GM19035 (cell line): ENCODE measurements around the gene TTC28.
"Not testable (repeated sequence)": the region's sequence is repeated elsewhere in the genome, so short reads cannot be mapped to it uniquely, and the experiment has no call there.

Experiments used
- ATAC-seq: cut with Tn5 transposase; IDR thresholded peaks from one replicate; pipeline ENCODE4 v1.9.1; 2021; ENCODE audit not compliant: unreplicated experiment

The TTC28 gene

GRCh38 chr22:28120691-28121592 lies 558.7 kb downstream of the TTC28 start:
- ATAC-seq = no peak

- ATAC-seq = no peak
These were observed 560.5 kb downstream of the TTC28 start for GRCh38 chr22:28118957-28119631.

GRCh38 chr22:28116219-28116673 lies 563.4 kb downstream of the TTC28 start:
- no peak for ATAC-seq

- ATAC-seq = no peak
These were observed 564.2 kb downstream of the TTC28 start for GRCh38 chr22:28115426-28115825.

GRCh38 chr22:28112548-28113043 lies 567.0 kb downstream of the TTC28 start:
- ATAC-seq = no peak

GRCh38 chr22:28112190-28112544 lies 567.5 kb downstream of the TTC28 start:
- ATAC-seq = no peak

GRCh38 chr22:28111501-28112189 lies 568.0 kb downstream of the TTC28 start:
- no peak for ATAC-seq

- no peak for ATAC-seq
These were observed 570.8 kb downstream of the TTC28 start for GRCh38 chr22:28108851-28109250.

GRCh38 chr22:28106617-28107016 lies 573.0 kb downstream of the TTC28 start:
- no peak for ATAC-seq

- ATAC-seq = no peak
These were observed 573.7 kb downstream of the TTC28 start for GRCh38 chr22:28105988-28106387.

- ATAC-seq = no peak
These were observed 574.2 kb downstream of the TTC28 start for GRCh38 chr22:28105413-28105812.

- ATAC-seq = no peak
These were observed 576.0 kb downstream of the TTC28 start for GRCh38 chr22:28103596-28103995.

GRCh38 chr22:28102151-28102812 lies 577.4 kb downstream of the TTC28 start:
- no peak for ATAC-seq

- no peak for ATAC-seq
These were observed 582.0 kb downstream of the TTC28 start for GRCh38 chr22:28097627-28098026.

GRCh38 chr22:28096161-28096560 lies 583.5 kb downstream of the TTC28 start:
- no peak for ATAC-seq

- no peak for ATAC-seq
These were observed 584.1 kb downstream of the TTC28 start for GRCh38 chr22:28095316-28096095.

- ATAC-seq = no peak
These were observed 584.9 kb downstream of the TTC28 start for GRCh38 chr22:28094771-28095170.

- ATAC-seq = no peak
These were observed 585.9 kb downstream of the TTC28 start for GRCh38 chr22:28093711-28094110.

GRCh38 chr22:28091486-28091885 lies 588.2 kb downstream of the TTC28 start:
- no peak for ATAC-seq

- not testable (repeated sequence) for ATAC-seq
These were observed 590.1 kb downstream of the TTC28 start for GRCh38 chr22:28089541-28089940.
